ENCODE measurements around the gene OR11H6.

GRCh38 chr14:20184181-20184580 lies 39.3 kb upstream of the OR11H6 start:
- no peak for TF ChIP-seq CTCF (conservative IDR thresholded peaks at IDR 0.05; ENCODE audit: low read depth, low read length)
- no peak for TF ChIP-seq EZH2 (IDR thresholded peaks at IDR 0.05; ENCODE audit: borderline replicate concordance, low read depth, low read length, poor library complexity, severe bottlenecking)
